Measurements from ENCODE around the gene CEACAM19. TPM values are rescaled to one million over a fixed set of nuclear protein-coding genes. Genes with fewer than 3 reads are reported as not detected.

Gene CEACAM19
- total and polyA plus RNA-seq, 2 donors from 2014 or later = 5.1 to 5.5 TPM

- FAIRE-seq = no peak
- intact Hi-C loops (cut with DNase I) = no loop called here
- H3K4me1 ChIP-seq (ENCODE audit: control insufficient read depth in 2 of 3, insufficient read depth in 2 of 3, low read depth in 1 of 3, low read length in 3 of 3) = peaks cover 0 to 6% (median 4%) of the 10 kb centered on the region in 3 donors
- no peak overlapping the region for H3K9ac ChIP-seq (ENCODE audit: low read length in 3 of 3)
- no peaks in the 10 kb centered on the region for H3K36me3 ChIP-seq (ENCODE audit: control insufficient read depth in 2 of 3, insufficient read depth in 3 of 3, low read length in 3 of 3)
- TF ChIP-seq CTCF (IDR thresholded peaks at IDR 0.05; ENCODE audit: borderline replicate concordance, extremely low read depth, insufficient read depth) = no peak
- H3K27ac ChIP-seq (ENCODE audit: low read depth in 2 of 2, low read length in 2 of 2) = peak overlapping the region; percentile 51 to 60
- H3K4me3 ChIP-seq (ENCODE audit: low read length in 3 of 3) = no peak overlapping the region
- DNase-seq = peak in 3 of 5 donors; percentile 34 to 77 (median 47)
- no peaks in the 10 kb centered on the region for H3K9me3 ChIP-seq (ENCODE audit: control insufficient read depth in 2 of 3, insufficient read depth in 1 of 3, low read length in 3 of 3)
- H3K27me3 ChIP-seq (ENCODE audit: control insufficient read depth, insufficient read depth, low read length) = no peaks in the 10 kb centered on the region
Observed at GRCh38 chr19:44684892-44685863, 13.9 kb downstream of the CEACAM19 start.

- H3K9ac ChIP-seq (ENCODE audit: low read length in 3 of 3) = no peak overlapping the region
- H3K36me3 ChIP-seq (ENCODE audit: control insufficient read depth in 2 of 3, insufficient read depth in 3 of 3, low read length in 3 of 3) = no peaks in the 10 kb centered on the region
- TF ChIP-seq CTCF (IDR thresholded peaks at IDR 0.05; ENCODE audit: borderline replicate concordance, extremely low read depth, insufficient read depth) = no peak
- FAIRE-seq (no peak), DNase-seq (no peak)
- peaks cover 0 to 6% (median 4%) of the 10 kb centered on the region in 3 donors for H3K4me1 ChIP-seq (ENCODE audit: control insufficient read depth in 2 of 3, insufficient read depth in 2 of 3, low read depth in 1 of 3, low read length in 3 of 3)
- H3K9me3 ChIP-seq (ENCODE audit: control insufficient read depth in 2 of 3, insufficient read depth in 1 of 3, low read length in 3 of 3) = no peaks in the 10 kb centered on the region
- H3K27ac ChIP-seq (ENCODE audit: low read depth in 2 of 2, low read length in 2 of 2) = peak overlapping the region in 1 of 2 donors; percentile 28
- intact Hi-C loops (cut with DNase I) = no loop called here
- H3K27me3 ChIP-seq (ENCODE audit: control insufficient read depth, insufficient read depth, low read length) = no peaks in the 10 kb centered on the region
- H3K4me3 ChIP-seq (ENCODE audit: low read length in 3 of 3) = no peak overlapping the region
Observed at GRCh38 chr19:44685877-44686276, 14.6 kb downstream of the CEACAM19 start.

GRCh38 chr19:44686896-44687295 lies 15.6 kb downstream of the CEACAM19 start:
- Histone ChIP-seq H3K27ac (ENCODE audit: low read depth in 2 of 2, low read length in 2 of 2) (no peak overlapping the region), H3K36me3 (ENCODE audit: control insufficient read depth in 2 of 3, insufficient read depth in 3 of 3, low read length in 3 of 3) (no peaks in the 10 kb centered on the region), H3K4me3 (ENCODE audit: low read length in 3 of 3) (no peak overlapping the region), H3K9ac (ENCODE audit: low read length in 3 of 3) (no peak overlapping the region), H3K9me3 (ENCODE audit: control insufficient read depth in 2 of 3, insufficient read depth in 1 of 3, low read length in 3 of 3) (no peaks in the 10 kb centered on the region), H3K4me1 (ENCODE audit: control insufficient read depth in 2 of 3, insufficient read depth in 2 of 3, low read depth in 1 of 3, low read length in 3 of 3) (peaks cover 0 to 9% (median 4%) of the 10 kb centered on the region in 3 donors), H3K27me3 (ENCODE audit: control insufficient read depth, insufficient read depth, low read length) (no peaks in the 10 kb centered on the region)
- TF ChIP-seq CTCF (IDR thresholded peaks at IDR 0.05; ENCODE audit: borderline replicate concordance, extremely low read depth, insufficient read depth) = no peak
- FAIRE-seq (no peak), DNase-seq (no peak)
- intact Hi-C loops (cut with DNase I) = no loop called here
